GM19193 (cell line): ENCODE results near the gene ASS1.

Experiments used
- POLR2A ChIP-seq: IDR thresholded peaks from 4 replicates; pipeline ENCODE4 v1.6.1; 2011; ENCODE audit not compliant: insufficient read depth, insufficient read length; ENCODE audit errors: extremely low read depth

Gene ASS1

GRCh38 chr9:130454096-130454811, 9.5 kb downstream of the ASS1 start:
- TF ChIP-seq POLR2A, result no peak

DNA sequence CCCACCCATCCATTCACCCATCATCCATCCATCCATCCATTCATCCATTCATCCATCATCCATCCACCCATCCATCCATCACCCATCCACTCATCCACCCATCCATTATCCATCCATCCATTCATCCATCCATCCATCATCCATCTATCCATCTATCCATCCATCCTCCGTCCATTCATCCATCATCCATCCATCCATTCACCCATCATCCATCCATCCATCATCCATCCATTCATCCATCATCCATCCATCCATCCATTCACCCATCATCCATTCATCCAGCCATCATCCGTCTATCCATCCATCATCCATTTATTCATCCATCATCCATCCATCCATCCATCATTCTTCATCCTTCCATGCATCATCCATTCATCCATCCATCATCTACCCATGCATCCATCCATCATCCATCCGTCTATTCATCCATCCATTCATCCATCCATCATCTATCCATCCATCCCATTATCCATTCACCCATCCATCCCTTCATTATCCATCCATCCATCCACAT, 10.1 kb downstream of the ASS1 start:
- no peak for TF ChIP-seq POLR2A

DNA sequence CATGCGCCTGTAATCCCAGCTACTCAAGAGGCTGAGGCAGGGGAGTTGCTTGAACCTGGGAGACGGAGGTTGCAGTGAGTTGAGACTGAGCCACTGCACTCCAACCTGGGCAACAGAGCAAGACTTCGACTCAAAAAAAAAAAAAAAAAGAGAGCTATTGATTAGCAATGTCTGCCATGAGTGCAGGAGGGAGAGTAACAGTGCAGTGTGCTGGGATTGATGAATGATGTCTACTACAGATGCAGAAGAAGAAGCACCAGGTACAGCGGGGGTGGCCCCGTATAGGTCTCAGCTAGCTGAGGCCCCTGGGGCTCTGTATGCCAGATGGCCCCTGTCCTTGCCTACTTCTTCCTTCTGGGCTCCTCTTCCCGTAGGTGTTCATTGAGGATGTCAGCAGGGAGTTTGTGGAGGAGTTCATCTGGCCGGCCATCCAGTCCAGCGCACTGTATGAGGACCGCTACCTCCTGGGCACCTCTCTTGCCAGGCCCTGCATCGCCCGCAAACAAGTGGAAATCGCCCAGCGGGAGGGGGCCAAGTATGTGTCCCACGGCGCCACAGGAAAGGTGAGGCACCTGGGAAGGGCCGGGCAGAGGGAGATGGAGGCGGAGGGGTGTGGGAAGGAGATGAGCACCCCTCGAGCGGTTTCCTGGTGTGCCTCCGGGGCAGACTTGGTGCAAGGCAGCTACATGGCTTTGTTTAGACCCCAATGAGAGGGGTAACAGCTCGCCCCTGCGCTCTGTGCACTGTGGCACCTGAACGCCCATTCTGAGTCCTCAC, 13.5 kb downstream of the ASS1 start:
- no peak for TF ChIP-seq POLR2A

DNA sequence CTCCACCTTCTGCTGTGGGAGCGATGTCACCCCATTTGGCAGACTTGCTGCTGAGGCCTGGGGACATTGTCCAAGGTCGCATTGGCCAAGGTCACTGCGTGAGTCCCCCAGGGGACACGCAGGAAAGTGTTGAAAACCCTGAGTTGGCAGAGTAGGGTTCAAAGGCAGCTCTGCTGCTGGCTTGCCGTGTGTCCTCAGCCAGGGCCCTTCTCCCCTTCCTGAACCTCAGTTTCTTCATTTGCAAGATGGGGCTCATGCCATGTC, 14.0 kb downstream of the ASS1 start:
- no peak for TF ChIP-seq POLR2A

GRCh38 chr9:130459151-130459550, 14.4 kb downstream of the ASS1 start:
- no peak for TF ChIP-seq POLR2A

DNA sequence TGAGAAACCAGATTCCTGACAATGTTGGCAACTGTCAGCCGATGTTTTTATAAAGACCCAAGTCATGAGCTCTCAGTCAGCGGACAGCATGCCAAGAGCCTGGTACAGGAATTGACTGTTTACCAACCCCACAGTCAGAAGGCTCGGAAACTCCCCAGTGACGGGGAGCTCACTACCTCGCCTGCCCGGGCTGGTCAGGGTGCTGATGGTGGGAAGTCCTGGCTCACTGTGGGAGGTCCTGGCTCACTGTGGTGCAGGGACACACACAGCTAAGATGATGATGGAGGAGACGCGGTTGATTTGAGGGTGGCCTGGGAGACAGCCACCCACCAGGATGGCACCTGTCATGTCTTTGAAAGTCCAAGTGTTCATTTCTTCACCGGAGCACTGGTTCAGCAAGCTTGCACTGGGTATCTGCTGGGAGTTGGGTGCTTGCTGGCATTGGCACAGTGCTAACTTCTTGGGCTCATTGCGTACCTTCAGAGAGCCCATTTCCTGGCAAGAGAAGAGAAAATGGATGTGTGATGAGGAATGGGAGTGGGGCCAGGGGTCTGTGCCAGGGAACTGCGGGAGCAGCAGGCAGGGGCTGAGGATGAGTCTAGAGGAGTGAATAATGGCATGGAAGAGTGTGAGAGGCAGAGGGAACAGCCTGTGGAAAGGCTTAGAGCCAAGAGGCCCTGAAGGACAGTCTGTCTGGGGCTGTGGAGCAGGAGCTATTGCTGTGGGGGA, 15.3 kb downstream of the ASS1 start:
- no peak for TF ChIP-seq POLR2A

DNA sequence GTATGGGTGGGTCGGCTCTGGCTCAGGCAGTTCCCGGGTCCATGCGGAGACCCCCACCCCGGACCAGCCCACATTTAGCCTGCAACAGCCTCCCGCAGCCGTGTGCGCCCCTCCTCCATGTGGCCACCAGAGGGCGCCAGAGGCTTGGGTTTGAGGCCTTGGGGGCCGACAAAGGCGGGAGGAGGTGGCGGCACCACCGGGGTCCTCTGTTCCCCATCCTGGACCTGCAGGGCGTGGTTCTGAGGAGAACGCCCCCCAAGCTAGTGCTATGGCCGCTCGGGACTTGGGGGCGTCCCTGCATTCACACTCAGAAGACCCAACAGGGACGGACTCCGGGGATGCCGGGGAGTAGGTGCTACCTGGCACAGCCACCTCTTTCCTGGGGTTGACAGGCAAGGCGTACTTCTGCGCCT, 16.5 kb downstream of the ASS1 start:
- TF ChIP-seq POLR2A, result no peak

DNA sequence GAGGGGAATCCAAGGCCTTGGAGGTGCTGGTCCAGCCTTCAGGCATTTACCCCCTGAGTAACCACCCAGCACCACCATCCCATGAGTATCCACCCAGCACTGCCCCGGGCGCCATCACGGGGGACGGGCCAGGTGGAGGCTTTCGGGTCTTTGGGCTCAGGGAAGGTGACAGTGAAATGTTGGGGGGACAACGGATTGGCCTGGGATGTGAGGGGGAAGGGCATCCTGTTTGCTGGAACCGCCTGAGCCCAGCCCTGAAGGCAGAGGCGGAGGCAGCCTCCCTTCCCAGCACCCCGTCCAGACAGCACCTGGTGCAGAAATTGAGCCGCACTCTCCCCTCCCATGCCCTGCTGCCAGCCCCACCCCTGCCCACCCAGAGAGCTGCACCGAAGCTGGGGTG, 17.0 kb downstream of the ASS1 start:
- no peak for TF ChIP-seq POLR2A

DNA sequence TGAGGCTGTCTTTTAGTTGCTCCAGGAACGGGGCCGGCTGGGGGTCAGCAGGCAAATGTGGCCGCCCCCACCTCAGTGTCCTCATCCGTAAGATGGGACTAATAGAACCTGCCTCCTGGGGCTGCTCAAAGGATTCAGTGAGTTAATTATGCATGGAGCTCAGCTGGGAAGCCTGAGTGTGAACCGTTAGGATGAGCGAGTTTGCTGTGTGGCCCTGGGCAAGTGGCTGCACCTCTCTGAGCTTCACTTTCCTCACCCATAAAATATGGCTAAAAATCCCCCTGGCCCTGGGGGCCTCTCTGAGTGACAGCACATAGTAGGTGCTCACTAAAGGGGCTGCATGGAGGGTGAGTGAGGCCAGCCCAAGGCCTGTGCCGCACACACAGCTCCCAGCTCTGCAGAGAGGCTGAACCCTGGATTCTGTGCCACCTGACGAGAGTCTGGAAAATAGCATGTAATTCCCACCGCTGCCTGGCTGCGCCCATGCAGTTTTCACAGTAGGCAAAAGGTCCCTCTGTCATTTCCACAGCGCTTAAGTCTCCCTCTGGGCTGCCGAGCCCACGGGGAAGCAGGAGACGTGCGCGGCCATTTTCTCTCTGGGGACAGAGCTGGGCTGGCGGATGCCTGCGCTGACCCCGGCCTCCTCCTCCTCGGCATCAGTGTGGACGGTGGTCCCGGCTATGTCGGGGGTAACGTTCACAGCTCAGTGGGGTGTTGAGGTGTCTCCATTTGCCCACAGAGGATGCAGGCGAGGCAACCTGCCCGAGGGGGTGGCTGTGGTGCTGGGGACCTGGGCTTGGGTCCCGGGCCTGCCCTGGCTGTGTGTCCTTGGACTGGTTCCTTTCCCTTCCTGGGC, 18.2 kb downstream of the ASS1 start:
- no peak for TF ChIP-seq POLR2A

DNA sequence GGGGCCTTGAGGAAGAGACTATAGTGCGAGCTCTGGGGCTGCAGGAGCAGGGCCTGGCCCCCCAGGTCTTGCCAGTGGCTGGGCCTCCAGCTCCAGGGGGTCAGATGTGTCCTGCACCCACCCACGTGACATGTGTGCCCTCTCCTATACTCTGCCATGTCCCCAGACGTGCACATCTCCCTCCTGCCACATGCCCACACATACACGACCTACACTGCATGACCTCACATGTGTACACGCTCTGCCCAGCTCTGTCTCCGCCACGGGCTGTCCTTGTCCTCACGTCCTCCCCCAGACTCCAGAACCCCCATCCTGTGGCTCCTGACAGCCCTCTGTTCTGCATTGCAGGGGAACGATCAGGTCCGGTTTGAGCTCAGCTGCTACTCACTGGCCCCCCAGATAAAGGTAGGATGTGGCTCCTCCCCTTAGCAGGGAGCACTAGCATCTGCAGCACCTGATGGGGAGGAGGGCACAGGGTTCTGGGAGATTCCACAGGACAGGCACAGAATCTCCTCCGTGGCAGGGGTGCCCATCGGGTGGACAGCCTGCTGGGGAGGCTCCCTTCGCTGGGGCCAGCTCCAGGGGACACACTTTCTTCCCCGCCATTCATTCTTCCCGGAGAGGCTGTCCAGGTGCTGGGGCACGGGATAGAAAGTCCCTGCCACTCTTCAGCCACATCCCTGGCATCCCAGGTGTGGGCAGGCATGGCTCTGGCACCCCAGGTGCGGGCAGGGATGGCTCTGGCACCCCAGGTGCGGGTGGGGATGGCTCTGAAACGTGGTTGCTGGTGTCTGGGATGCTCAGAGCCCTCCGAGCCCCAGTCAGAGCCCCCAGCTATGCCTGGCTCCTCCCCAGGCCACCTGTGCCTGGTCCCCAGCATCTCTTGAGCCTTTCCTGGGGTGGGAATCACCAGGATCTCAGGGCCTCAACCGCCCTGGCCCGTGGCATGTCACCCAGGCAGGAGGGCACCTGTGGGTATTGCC, 19.3 kb downstream of the ASS1 start:
- TF ChIP-seq POLR2A, result no peak

DNA sequence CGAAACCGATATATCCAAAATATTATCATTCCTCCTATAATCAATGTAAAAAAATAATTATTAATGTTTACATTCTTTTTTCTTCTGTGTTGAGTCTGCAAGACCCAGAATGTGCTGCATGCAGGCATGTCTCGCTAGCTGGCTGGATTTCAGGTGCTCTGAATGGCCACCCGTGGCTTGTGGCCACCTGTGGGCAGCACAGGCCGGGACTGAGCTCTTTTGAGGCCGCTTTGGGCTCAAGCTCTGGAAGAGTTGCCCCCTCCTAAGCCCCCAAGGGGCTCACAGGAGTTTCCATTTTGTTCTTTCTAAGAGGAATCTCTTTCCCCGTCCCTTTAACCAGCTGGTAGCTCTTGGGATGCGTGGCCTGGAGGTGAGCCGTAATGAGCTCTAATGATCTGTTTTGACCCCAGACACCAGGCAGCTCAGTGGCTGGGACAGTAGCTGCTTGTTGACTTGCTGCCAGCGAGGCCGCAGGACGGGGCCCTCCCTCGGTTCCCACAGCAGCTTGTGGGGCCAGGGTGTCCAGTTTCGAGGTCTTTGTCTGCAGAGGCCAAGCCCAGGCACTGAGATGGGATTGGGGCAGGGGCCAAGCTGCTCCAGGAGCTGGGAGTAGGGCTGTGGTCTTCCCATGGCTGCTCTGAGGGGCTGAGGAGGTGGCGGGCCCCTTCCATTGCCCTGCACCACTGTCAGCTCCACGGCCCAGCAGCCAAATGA, 20.8 kb downstream of the ASS1 start:
- TF ChIP-seq POLR2A, result no peak

- no peak for TF ChIP-seq POLR2A
These were observed 21.9 kb downstream of the ASS1 start for GRCh38 chr9:130466537-130467217.

DNA sequence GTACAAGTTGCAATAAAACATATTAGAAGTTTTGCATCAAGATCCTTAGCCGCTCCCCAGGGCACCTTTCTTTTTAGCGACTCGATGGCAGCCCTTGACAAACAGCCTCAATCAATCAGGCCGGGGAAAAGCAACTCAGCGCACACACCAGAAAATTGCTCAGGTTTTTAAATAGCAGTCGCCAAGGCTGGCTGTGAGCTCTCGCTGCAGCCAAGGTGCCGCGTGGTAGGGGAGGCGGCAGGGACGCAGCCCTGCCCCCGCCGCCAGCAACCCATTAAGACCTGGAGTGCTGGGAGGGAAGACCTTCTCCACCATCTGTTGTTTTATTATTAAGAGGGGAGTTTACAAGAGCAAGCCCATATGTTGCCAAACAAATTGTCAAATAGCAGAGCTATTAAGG, 22.6 kb downstream of the ASS1 start:
- no peak for TF ChIP-seq POLR2A

GRCh38 chr9:130468566-130468965, 23.8 kb downstream of the ASS1 start:
- TF ChIP-seq POLR2A, result no peak
